Measurements from ENCODE around the gene OLFML2B.

DNA sequence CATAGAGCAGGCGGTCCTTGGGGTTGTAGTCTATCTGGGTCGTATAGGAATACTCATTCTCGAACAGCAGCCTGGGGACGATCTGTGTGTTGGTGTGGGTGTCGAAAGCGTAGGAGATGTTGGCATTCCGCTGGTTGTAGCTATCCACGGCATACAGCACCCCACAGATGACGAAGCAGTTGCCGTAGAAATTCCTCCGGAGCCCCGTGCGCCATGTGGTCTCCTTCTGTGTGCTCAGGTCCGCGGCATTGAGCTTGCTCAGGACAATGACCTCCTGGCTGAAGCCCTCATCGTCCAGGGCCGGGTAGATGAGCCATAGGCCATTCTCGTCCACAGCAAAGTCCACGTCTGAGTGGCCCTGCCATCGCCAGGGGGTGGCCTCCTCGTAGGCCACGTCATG, 39.9 kb downstream of the OLFML2B start:
- TF ChIP-seq CTCF (IDR thresholded peaks at IDR 0.05), result no peak
- no peak for TF ChIP-seq EP300 (IDR thresholded peaks at IDR 0.05)
- TF ChIP-seq POLR2AphosphoS5 (IDR thresholded peaks at IDR 0.05), result no peak
- no peak for TF ChIP-seq POLR2A (IDR thresholded peaks at IDR 0.05)

Data from suprapubic skin (tissue), 4 donors.